ENCODE results near the gene NF1.
"Not testable (repeated sequence)": the region's sequence is repeated elsewhere in the genome, so short reads cannot be mapped to it uniquely, and the experiment has no call there.

NF1 gene

DNA sequence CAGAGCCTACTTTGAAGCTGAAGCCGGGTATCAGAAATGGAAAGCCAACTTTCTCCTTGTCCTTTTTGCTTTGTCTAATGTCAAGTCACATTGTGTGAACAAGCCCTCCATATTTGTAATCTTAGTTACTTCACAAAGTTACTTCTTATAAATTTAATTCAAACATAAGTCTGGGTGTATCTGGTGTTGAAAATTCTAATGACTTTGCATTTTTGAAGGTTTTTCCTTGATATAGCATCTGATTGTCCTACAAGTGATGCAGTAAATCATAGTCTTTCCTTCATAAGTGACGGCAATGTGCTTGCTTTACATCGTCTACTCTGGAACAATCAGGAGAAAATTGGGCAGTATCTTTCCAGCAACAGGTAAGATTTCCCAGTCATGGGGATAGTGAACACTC, 165.4 kb downstream of the NF1 start:
- no peak for DNase-seq (ENCODE audit: low read depth)

DNA sequence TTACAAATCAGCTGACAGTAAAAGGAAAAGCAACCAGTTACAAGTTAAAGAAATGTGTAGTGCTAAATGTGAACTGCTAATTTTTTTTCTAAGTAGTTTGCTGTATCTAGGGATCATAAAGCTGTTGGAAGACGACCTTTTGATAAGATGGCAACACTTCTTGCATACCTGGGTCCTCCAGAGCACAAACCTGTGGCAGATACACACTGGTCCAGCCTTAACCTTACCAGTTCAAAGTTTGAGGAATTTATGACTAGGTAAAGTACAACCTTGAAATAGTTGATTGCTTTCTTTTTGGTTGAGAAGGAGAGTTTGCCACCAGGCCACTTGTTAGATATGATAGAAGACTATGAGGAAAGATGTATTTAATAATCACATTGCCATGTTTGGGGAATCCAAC, 166.8 kb downstream of the NF1 start:
- no peak for DNase-seq (ENCODE audit: low read depth)

DNA sequence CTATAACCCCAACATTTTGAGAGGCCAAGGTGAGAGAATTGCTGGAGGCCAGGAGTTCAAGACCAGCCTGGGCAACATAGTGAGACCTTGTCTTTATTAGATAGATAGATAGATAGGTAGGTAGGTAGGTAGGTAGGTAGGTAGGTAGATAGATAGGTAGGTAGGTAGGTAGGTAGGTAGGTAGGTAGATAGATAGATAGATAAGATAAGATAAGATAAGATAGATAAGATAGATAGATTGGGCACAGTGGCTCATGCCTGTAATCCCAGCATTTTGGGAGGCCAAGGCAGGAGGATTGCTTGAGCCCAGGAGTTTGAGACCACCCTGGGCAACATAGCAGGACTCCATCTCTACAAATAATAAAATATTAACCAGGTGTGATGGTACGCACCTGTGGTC, 168.1 kb downstream of the NF1 start:
- DNase-seq (ENCODE audit: low read depth) = not testable (repeated sequence)

DNA sequence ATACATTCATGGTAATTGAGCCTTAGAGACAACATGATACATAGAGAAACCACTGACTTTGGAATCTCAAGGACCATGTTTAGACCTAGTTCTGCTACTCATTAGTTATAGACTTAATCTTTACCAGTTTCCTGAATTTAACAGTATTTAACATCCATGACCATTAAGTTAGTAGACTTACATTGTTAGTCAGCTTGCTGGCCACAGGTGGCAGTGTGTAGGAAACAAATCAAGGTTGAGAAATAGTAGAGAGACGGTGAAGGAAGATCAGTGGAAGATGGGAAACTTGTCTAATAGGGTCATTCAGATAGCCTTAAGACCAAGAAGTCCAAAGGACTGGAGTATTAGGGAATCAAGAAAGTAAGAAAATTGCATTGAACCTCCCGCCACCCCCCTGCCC, 171.3 kb downstream of the NF1 start:
- DNase-seq (ENCODE audit: low read depth) = no peak

DNA sequence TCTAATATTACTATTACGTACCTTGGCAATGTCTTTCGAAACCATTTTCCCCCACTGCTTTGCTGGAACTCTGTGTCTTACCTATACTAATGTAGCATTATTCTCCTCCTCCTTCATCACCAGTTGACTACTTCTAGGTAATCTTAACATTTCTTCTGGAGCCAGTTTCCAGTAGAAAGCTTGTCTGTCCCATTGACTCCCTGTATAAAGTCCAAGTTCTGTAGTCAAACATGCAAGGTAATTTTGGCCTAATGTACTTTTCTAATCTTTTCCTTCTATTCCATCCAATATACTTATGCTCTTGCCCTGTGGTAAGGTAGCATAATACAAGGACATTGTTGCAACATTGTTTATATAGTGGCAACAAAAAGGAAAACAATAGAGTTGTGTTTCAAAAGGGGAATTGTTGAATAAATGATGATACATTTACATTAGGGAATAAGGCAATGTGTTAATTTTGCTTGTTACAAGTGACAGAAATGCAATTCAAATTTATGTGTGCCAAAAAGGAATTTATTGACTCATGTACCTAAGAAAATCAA, 174.3 kb downstream of the NF1 start:
- DNase-seq (ENCODE audit: low read depth) = no peak

DNA sequence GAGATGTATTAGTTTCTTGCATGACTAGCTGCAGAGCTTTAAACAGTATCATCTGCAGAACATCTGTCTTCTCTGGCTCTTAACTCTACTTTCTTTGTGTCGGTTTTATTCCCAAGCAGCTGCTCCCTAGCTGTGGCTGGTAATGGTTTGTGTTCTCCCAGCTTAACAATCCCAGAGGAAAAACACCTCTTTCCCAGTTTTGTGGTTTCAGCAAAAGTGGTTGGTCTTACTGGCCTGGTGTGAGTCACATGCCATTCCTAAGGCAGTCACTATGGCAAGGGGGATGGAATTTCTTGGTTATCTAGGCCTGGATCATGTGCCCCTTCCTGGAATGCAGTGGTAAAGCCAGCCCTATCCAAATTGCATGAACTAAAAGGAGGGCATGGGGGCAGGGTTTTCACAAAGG, 174.8 kb downstream of the NF1 start:
- no peak for DNase-seq (ENCODE audit: low read depth)

DNA sequence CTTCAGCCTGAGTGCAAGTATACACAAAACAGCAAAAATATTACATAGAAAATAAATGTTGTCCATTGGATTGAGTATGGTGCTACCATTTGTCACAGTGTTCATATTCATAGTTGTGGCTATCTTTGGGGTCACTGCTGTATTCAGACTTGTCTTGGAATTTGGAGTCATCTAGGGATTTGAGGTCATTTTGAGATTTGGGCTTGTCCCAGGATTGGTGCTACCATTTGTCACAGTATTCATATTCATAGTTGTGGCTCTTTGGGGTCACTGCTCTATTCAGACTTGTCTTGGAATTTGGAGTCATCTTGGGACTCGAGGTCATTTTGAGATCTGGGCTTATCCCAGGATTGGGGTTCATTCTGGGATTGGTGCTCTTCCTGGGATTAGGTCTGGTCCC, 177.5 kb downstream of the NF1 start:
- no peak for DNase-seq (ENCODE audit: low read depth)

DNA sequence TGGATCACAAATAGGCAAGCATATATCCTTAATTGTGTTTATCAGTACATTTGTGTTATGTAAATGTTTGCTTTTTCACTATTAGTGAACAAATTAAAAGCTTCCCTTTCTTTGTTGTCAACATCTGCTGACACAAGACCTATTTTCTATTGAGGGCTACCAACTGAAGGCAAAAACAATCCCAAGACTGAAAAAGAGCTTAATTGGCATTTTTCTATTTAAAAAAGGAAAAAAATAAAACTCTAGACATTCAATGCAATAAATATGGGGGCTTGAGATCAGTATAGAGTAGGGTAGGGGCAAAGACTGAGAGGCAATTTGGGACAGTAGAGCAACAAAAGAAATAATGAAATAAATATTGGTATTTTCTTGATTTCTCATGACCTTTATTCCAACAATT, 178.0 kb downstream of the NF1 start:
- DNase-seq (ENCODE audit: low read depth) = no peak

DNA sequence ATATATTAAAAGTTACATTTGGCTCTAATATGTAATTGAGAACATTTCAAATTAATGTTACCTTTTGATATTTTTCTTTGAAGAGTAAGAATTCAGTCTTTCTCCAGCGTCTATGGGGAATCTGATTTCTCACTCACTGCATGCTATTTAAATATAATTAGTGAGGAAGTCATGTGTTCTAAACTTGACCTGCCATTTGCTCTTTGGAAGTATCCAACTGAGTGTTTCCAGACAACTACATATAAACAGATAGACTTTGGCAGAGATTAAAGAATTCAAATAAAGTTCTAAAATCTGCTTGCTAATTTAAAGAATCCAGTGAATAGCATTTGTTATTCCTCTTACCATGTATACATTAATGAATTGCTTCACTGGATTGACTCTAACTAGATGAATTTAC, 178.7 kb downstream of the NF1 start:
- no peak for DNase-seq (ENCODE audit: low read depth)

DNA sequence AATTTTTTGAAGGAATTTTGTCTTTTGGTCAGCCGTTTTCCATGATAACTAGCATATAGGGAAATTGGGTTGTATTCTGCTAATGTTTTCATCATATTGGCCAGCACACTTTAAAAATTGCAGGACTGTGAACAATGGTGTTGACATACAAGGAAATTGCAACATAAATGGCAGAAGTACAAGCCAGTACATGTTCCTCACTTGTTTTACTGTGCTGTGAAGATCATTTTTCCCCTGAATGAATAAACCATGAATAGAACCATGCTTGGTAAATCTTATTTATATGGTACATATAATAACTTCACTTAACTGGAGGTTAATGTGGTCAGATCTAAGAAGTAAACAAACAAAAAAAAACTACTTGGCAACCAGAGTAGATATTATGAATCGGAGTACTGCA, 179.5 kb downstream of the NF1 start:
- no peak for DNase-seq (ENCODE audit: low read depth)

DNA sequence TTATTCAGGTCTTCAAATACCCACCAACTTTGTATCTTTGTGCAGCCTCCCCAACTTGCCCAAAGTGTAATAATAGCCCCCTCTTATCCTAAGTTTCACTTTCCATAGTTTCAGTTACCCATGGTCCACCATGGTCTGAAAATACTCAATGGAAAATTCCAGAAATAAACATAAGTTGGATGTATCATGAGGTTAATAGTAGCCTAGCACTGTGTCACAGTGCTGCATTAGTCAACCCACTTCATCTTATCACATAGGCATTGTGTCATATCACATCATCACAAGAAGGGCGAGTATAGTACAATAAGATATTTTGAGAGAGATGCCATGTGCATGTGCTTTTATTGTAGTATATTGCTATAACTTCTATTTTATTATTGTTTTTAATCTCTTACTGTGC, 180.3 kb downstream of the NF1 start:
- no peak for DNase-seq (ENCODE audit: low read depth)

DNA sequence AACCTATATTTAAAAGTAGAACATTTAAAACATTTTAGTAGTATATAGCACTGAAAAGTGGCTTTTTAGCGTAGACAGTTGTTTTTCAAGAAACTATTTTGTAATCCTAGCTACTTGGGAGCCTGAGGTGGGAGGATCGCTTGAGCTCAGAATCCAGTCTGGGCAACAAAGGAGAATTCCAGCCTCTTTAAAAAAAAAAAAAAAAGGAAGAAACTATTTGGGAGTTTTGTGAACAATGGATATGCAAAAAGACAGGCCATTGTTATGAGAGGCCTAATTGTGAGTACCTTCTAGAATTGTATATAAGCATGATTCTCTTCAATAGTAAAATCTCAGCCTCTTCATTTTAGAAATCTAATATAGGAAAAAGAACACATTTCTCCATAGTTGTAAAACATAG, 184.6 kb downstream of the NF1 start:
- no peak for DNase-seq (ENCODE audit: low read depth)

DNA sequence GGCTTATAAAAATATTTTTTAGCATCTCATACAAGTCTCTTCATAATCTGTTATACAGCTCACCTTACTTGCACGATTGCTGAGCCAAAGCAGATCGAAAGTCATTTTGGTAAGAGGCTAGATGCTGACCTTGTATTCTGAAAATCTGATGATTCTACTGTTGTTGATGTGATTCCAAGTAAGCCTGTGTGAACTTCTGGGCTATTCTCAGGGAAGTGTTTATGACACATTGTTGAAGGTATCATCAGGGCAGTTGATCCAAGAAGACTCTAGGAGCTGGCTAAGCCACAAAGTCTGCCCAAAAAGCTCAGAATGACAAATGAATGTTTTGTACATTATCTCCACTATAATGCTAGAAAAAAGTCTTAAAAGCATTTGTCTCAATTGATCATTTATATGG, 186.3 kb downstream of the NF1 start:
- DNase-seq (ENCODE audit: low read depth) = no peak

DNA sequence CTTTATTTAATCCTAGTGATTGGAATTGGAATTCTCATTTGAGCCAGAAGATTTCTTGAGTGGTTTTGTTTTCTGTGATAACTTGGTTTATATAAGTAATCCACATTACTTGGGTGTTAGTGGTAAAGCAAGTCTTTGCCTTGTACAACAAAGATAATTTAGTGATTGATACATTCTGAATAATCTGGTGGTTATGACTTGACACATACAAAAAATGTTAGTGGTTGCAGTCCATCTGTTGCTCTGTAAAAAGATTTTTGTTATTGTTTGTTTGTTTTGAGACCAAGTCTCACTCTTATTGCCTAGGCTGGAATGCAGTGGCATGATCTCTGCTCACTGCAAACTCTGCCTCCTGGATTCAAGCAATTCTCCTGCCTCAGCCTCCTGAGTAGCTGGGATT, 189.1 kb downstream of the NF1 start:
- no peak for DNase-seq (ENCODE audit: low read depth)

DNA sequence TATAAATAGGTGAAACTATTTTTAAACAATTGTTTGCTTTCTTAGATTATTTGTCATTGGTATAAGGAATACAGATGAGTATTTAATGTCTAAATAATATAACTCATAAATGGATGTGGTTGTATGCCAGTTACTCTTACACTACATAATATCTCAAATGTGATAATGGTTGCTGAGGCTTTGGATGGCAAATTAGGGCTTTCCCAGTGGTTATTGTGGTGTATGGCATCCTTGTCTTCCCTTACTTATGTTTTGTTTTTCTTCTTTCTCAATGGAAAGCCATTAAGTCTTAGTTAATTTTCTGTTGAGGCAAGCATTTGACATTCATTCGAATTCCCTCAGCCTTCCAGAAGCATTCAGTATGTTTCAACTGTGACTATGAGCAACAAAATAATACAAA, 191.8 kb downstream of the NF1 start:
- no peak for DNase-seq (ENCODE audit: low read depth)

DNA sequence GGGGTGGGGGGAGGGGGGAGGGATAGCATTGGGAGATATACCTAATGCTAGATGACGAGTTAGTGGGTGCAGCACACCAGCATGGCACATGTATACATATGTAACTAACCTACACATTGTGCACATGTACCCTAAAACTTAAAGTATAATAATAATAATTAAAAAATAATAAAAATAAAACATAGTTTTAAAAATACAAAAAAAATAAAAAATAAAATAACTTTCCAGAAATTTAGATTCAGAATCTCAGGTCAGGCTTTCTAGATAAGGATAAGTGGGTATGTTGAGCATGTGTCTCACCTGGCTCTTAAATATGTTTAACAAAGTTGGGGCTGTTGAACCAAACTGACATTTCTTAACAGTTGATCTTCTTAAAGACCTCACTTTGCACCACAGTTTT, 193.2 kb downstream of the NF1 start:
- DNase-seq (ENCODE audit: low read depth) = not testable (repeated sequence)

DNA sequence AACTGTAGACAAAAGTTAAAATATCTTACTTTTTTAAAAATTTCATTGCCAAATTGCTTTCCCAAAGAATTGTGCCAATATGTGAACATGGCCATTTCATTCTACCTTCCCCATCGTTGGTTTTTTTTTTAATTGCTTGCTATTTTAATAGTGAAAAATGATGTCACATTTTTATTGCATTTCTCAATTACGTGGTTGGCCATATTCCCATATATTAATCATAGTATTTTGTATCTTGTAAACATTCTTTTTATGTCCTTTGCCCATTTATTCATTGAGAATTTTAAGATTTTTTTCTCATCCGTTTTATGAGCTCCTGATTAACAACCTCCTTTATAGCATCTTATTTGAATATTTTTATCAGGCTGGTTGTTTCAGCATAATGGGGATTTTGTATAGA, 195.0 kb downstream of the NF1 start:
- no peak for DNase-seq (ENCODE audit: low read depth)

DNA sequence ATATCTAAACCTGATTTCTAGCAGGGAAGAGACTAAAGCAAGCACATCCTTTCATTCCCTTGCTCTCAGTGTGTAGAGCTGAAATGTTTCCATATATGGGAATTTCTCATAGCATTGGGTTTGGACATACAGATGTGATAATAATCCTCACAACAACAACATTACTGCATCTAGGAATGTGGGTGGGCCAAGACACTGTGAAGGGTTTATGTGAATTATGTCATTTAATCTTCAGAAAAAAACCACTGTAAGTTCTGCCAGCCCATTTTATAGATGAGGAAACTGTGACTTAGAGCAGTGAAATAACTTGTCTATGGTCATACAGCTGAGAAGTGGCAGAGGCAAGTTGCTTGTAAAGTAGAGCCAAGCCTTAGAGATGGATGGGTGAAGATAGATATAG, 197.0 kb downstream of the NF1 start:
- DNase-seq (ENCODE audit: low read depth) = no peak

DNA sequence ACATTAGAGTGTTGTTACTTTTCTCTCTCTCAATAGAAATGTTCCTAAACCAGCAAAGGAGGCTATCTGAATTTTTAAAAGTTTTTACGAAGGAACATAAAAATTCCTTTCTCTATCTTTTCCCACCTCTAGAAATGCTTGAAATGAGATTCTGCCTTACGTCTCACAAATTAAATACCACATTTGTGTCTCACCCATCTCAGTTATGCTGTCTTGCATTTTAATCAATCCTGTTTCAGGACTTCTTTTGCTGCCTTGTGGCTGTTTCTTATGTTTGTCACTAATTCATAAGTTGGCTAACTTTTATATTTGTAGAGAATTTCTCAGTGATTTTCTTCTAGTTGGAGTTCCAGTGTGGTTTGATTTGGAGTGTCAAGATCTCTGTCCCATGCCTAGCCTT, 198.8 kb downstream of the NF1 start:
- DNase-seq (ENCODE audit: low read depth) = no peak

DNA sequence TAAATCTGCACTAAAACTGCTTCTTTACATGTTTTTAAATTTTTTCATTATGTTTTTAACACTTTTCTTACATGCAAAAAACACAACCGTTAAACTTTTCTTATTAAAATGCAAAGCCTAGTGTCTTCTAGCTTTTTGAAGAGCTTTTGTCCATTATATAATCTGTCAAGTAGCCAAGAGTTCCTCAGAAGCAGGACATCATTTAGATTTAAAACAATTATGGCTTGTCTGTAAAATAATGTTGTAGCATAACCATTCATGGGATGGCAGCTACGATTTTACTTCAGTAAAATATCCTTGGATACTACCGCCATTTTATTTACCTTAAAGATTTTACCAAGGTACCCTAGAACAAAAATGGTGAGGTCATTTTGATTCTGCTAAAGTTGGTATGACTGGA, 199.5 kb downstream of the NF1 start:
- no peak for DNase-seq (ENCODE audit: low read depth)

DNA sequence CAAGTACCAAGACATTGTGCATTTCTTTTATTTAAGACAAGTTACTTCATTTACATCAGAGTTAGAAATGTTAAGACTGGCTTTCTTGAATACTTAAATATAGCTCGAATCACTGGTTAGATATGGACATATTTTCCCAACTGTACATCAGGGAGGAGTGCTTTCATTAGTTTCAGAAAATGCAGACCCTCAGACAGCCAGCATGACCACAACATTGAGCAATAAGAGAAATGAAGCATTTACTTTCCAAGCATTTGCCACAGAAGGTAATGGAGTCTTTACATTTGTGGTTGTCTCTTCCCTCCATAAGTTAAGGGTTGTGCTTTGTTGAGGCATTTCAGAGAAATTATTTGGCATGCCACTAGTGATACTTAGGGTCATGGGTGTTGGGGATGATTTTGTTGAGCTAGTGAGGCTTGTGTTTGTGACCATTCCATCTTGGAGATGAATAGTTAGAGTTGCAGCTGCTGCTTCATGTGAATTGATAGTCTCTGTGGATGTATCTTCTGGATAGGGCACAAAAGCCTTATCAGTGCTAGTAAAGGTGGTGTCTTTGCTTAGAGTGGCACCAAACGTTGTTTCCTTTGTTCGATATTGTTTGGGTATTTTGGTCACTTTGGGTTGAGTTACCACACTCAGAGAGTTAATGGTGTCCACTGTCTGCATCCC, 200.2 kb downstream of the NF1 start:
- DNase-seq (ENCODE audit: low read depth) = no peak

DNA sequence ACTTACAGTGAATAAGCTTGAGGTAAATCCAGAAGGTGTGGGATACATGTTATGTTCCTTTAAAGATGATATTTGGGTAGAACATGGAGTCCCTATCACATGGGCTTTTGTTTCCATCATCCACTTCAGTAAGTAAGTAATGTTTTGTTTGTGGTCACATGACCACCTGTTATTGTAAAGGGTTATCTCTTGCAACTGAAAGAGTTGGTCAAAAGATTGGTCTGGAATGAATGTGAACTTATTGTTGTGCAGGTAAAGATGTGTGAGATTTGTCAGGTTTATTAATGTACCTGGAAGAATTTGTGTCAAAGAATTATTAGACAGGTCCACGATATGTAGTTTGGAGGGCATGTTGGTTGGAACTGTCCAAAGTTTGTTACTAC, 200.7 kb downstream of the NF1 start:
- no peak for DNase-seq (ENCODE audit: low read depth)

DNA sequence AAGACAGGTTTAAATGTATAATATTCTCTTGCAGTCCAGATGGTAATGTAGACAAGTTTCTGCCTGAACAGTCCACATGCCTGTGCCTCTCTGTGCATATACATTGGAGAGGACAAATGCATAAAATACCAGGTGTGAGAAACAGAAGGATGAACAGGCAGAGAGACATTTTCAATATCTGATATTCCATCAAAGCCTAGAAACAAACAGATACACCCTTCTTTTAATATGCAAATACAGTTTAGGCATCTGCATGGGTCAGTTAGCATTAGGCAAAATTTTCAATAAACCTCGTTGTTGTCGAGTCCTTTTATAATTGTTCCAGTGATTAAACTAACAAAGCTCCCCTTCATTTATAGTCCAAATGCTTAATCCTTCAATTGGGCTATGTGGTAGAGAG, 201.4 kb downstream of the NF1 start:
- no peak for DNase-seq (ENCODE audit: low read depth)

DNA sequence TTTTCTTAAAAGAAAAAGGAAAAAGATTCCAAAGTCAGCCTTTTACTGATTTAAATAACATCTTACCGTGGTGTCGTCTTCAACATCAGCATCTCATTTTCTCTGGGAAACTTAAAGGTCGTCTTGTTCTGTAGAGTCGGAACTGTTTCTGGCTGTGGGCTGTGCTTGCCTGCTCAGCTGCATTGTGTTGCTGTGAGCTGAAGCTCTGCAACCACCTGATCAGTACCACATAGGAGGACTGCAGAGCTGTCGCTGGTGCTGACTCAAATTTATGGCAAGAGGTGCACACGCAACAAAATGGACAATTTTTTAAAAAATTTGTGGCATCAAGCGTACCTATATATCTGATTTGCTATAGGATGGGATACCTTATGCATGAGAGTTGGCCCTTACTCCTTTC, 202.3 kb downstream of the NF1 start, which contains the start of gene OMG:
Gene OMG (minus strand): TSS at position 150 of the 400 bp plus-strand sequence. CDS start 908 bp downstream, outside the sequence.
- DNase-seq (ENCODE audit: low read depth) = no peak

DNA sequence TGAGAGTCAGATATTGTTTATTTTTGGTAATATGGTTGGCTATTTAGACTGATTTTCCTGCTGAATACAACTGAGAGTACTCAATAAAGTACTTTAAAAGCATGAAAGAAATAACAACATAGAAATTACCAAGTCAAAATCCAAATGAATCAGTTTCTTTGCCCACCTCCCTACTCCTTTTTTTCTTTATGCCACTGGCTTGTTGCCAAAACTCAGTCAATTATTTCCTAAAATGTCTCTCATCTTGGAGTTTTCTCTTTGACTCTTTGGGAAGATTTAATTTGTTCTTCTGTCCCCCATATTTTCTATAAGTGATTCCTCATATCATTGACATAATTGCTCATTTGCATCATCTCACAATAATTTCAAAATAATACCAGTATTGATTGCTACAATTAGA, 204.8 kb downstream of the NF1 start:
- no peak for DNase-seq (ENCODE audit: low read depth)

All from activated T-helper 1 cell treated with Interleukin-2 at 50 U/mL for 16 hours (primary cell).